HG02759 (cell line): Measurements from ENCODE around the gene GIGYF1.
"Not testable (repeated sequence)": the region's sequence is repeated elsewhere in the genome, so short reads cannot be mapped to it uniquely, and the experiment has no call there.

Experiments used
- ATAC-seq: cut with Tn5 transposase; IDR thresholded peaks from one replicate; pipeline ENCODE4 v1.9.1; 2021; ENCODE audit warnings: mild to moderate bottlenecking, moderate library complexity; ENCODE audit not compliant: unreplicated experiment

The GIGYF1 gene

GRCh38 chr7:100673302-100673941 lies 20.6 kb downstream of the GIGYF1 start, which contains the start of gene GNB2:
Gene GNB2, plus strand, starts transcription at chr7:100673740. Its CDS starts 2,526 bp downstream, at chr7:100676266.
- ATAC-seq, result peak; percentile 68

DNA sequence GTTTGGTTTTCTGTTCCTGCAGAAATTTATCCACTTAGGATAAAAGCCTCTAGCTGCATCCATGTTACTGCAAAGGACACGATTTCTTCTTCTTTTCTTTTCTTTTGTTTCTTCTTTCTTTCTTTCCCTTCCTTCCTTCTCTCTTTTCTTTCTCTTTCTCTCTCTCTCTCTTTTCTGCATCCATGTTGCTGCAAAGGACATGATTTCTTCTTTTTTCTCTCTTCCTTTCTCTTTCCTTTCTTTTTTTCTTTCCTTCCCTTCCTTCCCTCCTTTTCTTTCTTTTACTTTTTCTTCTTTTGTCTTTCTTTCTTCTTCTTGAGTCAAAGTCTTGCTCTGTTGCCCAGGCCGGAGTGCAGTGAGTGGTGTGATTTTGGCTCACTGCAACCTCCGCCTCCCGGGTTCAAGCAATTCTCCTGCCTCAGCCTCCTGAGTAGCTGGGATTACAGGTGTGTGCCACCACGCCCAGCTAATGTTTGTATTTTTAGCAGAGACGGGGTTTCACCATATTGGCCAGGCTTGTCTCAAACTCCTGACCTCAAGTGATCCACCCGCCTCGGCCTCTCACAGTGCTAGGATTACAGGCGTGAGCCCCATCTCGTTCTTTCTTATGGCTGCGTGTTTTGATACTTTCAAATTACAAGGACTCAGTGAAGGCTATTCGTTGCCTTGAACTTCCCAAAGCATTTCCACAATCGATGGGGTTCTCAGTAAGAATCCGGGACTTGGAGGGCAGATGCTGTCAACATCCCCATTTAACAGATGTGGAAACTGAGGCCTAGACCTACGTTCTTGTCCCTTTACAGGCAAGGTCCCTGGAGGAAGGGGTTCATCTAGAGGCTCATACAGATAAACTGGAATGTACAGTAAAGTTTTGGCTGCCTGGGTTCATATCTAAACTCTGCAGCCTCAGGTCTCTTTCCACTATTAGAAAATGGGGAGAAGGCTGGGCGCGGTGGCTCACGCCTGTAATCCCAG lies 22.4 kb downstream of the GIGYF1 start:
- ATAC-seq, result no peak

GRCh38 chr7:100670074-100670473 lies 24.0 kb downstream of the GIGYF1 start:
- ATAC-seq, result no peak

DNA sequence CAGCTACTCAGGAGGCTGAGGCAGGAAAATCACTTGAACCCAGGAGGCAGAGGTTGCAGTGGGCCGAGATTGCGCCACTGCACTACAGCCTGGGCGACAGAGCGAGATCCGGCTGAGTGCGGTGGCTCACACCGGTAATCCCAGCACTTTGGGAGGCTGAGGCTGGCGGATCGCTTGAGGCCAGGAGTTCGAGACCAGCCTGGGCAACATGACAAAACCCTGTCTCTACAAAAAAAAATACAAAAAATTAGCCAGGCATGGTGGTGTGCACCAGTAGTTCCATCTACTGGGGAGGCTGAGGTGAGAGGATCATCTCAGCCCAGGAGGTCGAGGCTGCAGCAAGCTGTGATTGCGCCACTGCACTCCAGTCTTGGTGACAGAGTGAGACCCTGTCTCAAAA lies 24.9 kb downstream of the GIGYF1 start:
- ATAC-seq, result not testable (repeated sequence)

DNA sequence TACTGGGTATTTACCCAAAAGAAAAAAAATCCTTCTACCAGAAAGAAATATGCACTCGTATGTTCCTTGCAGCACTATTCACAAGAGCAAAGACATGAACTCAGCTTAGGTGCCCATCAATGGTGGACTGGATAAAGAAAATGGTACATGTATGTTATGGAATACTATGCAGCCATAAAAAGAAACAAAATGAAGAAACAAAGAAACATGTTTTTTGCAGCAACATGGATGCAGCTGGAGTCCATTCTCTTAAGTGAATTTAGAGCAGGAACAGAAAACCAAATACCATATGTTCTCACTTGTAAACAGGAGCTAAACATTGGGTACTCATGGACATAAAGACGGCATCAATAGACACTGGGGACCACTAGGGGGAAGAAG lies 26.0 kb downstream of the GIGYF1 start:
- no peak for ATAC-seq

GRCh38 chr7:100667331-100668068 lies 26.6 kb downstream of the GIGYF1 start:
- no peak for ATAC-seq

DNA sequence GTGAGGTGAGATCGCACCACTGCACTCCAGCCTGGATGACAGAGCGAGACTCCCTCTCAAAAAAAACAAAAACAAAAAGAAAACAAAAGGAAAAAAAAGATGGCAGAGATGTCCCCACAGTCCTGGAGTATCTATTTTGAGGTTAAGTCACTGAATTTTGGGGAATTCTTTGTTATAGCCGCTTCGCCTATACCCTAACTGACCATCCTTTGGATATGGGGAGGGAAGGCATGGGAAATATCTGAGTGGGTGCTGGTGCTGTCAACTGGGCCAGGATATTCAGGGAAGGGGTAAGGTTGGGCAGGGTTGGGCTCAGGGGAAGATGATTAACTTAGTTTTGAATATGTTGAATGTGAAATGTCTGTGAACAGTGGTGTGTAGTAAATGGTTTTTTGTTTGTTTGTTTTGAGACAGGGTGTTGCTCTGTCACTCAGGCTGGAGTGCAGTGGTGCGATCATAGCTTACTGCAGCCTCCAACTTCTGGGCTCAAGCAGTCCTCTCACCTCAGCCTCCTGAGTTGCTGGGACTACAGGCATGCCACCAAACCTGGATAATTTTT lies 28.8 kb downstream of the GIGYF1 start:
- ATAC-seq, result no peak

DNA sequence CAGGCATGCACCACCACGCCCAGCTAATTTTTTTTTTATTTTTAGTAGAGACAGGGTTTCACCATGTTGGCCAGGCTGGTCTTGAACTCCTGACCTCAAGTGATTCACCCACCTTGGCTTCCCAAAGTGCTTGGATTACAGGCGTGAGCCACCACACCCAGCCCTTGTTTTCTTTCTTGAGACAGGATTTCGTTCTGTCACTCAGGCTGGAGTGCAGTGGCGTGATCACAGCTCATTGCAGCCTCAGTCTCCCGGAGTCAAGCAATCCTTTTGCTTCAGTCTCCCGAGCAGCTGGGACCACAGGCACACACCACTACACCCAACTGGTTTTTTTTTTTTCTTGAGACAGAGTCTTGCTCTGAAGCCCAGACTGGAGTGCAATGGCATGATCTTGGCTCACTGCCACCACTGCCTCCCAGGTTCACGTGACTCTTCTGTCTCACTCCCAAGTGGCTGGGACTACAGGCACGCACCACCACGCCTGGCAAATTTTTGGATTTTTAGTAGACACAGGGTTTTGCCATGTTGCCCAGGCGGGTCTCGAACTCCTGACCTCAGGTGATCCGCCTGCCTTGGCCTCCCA lies 31.8 kb downstream of the GIGYF1 start:
- not testable (repeated sequence) for ATAC-seq

DNA sequence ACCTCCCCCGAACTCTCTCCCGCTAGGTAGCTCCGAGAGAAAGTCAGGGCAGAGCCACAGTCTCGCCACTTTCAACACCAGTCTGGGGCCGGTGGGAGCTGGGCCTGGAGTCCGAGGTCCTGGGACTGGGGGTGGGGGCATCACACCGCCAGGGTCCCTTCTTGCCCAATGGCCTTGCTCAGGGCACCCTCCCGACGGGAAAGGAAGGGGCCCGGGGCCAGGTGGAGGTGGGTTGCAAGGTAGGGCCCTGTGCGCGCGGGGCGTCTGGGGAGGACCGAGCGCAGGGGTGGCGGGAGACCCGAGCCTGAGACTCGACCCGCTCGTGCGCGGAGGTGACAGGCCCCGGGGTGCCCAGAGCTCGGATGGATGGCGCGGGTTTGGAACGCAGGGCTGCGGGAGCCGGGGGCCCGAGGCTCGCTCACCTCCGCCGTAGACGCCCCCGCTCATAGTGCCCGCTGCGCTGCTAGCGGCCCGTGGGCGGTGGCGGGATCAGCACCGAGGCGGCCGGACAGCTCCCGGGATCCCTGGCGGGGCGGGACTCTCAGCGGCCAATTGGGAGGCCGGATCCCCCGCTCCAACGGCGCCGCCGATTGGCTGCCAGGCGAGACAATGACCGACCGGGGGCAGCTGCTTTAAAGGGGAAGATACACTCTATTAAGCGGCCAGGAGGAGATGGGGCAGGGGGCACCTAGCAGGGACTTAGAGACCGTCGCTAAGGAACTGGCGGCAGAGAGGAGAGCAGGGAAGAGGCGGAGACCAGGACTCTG lies 38.0 kb downstream of the GIGYF1 start, which contains the start of gene ACTL6B:
Gene ACTL6B, minus strand, starts transcription at position 541 of the 767 bp plus-strand sequence. Its CDS starts 94 bp downstream, at position 447.
- no peak for ATAC-seq

DNA sequence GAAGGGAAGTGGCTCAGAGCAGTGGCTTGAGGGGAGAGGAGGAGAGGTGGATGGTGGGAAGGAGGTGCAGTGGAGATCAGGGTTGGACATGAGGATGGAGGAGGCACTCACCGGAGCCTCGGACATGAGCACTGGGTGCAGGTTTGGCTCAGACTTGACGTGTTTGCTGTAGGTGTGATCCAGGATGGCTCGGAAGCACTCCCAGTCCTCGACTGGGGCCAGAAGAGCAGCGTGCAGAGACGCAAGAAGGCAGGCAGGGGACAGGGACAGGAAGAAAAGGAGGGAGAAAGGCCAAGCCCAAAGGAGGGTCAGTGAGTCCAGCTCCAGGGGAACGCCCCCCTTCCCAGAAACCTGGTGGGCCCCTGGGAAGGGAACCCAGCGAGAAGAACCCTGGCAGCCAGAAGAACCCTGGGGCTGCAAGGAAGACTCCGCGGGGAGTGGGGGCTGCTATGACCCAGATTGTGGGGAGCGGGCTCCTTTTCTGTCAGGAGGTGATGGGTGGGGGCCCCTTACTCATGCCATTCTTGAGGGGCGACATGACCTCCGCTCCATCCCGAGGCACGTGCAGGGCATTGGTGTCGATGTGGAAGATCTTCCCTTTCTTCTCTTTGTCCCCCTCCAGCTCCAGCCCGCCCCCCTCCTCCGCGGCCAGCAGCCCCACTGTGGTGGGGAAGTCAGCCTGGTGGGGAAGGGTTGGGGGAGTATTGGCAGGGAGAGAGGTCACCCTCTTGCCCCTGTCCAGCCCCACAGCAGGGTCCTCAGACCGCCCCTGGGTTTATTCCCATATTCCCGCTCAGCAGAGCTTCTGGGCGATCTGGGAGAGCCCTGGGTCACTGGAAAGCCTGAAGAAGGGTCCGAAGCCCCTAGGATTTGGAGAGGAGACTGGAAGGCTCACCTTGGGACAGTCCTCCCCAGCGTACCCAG lies 38.9 kb downstream of the GIGYF1 start:
- ATAC-seq, result no peak

DNA sequence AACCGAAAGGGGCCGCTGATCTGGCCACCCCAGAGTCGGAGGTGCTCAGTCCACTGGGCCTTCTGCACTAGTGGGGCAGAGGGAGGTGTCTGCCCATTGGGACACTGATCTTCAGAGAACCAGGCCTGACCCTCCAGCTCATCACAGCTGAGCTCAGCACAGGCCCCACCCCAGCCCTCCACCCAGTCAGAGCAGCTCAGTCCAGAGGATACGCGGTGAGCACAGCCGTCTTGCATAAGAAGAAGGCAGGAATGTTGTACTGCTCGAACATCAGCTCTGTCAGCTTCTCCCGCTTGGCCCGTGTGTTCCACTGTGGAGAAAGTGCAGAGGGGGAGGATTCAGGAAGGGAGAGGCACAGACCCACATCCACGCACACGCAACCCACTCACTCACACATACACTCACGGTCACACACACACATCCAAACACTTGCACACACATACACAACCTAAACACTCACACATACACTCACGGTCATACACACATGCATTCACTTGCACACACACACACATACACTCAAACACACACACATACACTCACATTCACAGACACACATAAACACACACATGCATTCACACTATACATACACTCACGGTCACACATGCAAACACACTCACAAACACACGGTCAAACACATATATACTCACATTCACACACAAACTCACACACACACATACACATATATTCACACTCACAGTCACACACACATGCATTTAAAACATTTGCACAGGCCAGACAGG lies 44.1 kb downstream of the GIGYF1 start:
- ATAC-seq, result no peak

DNA sequence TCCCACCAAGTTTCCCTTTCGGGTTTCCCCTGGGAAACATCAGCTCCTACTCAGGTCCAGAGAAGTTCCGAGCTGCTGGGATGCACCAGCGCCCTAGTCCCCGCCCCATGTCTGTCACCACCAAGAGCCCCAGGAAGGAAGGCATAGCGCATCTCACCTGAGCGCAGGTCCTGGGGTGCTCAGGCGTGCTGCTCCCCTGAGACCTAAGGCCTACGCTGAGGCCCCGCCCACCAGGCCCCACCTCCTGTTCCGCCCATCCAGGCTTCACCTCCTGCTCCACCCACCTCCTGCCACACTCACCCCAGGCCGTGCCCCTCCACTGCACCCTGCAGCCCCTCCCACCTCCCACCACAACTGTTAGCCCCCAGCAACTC lies 51.5 kb downstream of the GIGYF1 start:
- ATAC-seq, result no peak

DNA sequence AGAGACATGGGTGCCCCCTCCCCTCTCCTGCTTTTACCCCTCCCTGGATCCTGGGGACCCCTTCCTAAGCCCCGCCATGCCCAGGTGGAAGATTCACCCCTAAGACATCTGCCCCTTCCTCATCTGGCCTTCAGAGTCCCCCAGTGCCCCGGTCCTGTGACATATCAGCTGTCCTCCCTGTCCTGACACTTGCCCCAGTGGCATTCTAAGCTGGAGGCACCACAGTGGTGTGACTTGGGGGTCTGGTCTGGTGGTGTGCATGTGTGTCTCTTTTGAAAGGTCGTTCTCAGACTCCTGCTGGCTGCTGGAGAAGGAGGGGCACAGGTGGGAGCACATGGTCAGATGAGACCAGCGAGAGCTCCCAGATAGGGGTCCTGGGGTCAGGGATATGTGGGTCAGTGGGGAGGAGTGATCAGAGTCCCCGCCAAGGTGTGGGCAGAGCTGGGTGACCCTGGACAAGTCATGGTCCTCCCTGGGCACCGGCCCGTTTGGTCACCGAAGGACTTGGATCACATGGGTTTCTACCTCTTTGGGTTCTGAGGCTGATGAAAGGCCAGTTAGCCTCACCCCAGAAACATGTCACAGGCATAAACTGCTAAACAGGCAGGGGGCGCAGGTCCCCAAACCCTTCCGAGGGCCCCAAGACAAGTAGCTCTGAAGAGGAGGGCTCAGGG lies 52.1 kb downstream of the GIGYF1 start:
- no peak for ATAC-seq

DNA sequence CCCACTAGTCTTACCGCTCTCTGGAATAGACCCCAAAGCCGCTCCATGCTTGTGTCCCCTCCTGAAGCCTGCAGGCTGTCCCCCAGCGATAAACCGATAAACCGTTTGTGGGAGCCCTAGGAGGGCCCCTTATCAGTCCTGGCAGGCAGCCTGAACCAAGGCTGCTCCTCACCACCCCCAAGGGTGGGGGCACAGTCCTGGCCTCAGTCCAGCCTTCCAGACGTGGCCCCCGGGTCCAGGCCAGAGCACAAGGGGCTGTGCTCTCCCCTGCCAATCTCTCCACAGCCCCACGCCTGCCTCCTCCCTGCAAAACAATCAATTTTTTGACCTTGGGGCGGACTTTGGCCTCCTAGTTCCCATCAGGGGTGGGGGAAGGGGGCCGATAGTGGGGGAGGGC lies 52.6 kb downstream of the GIGYF1 start, which contains the start of gene TFR2:
Gene TFR2, minus strand, starts transcription at position 90 of the 397 bp plus-strand sequence. Its CDS starts 43 bp downstream, at position 47.
- no peak for ATAC-seq

DNA sequence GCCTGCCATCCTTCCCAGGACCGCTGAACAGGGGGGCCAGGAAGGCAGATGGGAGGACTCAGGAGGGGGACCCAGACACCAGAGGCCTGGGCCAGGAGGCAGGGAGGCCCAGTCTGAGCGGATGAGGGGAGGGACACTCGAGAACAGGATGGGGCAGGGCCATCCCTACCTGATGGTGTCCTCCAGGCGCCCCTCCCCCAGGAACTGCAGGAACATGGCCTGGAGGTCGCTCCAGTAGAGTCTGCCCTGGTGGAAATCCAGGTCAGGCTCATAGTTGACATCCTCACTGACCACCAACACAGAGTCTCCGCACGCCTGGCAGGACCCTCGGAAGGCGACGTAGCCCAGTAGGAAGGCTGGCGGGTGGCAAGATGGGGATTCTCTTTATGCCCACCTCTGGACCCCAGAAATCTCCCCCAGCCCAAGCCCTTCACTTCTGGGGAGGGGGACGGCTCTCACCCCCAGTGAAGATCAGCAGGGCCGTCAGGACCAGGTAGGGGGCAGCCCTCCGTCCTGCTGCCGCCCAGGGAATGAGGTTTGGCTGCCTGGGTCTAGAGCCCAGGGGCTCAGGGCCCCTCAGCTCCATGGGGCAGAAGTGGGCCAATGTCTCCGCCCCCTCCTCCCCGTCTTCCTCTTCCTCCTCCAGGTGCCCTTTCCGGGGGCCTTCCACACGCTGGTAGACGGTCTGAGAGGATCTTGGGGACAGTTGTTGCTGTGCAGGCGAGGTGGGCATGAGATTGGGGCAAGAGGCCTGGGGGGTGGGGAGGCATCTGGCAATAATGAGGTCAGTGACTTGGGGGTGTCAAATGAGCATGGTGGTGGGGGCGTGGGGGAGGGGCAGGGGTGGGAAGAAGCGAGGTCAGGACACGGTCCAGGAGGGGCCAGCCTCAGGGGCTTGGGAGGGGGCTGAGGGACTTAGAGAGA lies 53.3 kb downstream of the GIGYF1 start:
- no peak for ATAC-seq

DNA sequence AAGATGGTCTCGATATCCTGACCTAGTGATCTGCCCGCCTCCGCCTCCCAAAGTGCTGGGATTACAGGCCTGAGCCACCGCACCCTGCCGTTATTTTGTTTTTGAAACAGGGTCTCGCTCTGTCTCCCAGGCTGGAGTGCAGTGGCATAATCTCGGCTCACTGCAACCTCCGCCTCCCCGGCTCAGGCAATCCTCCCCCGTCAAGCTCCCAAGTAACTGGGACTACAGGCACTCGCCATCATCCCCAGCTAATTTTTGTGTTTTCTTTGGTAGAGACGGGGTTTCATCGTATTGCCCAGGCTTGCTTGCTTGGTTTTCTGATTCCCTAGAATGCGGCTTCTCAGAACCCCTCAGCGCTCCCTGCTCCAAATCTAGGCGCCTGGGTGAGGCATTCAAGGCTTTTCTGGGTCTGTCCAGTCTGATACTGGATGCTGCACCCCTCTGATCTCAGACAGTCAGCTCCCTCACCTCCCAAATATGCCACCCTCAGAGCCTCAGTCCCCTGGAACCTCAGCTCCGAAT lies 54.0 kb downstream of the GIGYF1 start:
- ATAC-seq, result no peak
